ENCODE results near the gene SNAI3.

Gene SNAI3

DNA sequence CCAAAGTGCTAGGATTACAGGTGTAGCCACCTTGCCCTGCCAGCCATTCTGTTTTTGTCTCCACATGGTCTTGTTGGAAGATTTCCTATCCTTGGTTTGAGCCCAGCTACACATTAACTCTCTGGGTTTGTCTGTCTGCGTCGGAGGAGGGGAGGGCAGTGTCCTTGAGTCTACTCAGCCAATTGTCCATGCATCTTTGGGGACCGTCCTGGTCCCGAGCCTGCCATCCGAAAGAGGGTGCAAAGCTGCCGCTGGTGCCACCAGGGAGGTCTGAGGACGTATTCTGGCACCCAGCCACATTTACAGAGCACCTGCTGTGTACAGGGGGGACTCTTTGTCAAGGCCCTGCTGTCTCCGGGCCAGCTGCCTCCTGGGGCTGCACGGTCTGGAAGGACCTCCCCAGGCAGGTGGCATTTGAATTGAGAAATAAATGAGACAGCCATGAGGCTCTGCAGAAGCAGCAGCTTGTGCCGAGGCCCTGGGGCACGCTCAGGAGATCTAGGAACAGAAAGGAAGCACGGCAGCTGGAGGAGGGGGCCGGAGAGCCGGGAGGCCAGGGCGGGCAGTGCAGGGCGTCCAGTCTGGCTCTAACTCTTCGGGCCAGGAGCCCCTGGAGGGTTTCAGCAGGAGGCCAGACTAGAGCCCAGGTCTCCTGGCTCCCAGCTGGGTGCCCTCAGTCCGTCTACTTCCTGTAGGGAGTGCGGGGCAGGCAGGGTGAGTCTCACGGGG, 36.9 kb downstream of the SNAI3 start:
- no peak for DNase-seq

- no peak for DNase-seq
These were observed 38.9 kb downstream of the SNAI3 start for GRCh38 chr16:88647178-88648070.

DNA sequence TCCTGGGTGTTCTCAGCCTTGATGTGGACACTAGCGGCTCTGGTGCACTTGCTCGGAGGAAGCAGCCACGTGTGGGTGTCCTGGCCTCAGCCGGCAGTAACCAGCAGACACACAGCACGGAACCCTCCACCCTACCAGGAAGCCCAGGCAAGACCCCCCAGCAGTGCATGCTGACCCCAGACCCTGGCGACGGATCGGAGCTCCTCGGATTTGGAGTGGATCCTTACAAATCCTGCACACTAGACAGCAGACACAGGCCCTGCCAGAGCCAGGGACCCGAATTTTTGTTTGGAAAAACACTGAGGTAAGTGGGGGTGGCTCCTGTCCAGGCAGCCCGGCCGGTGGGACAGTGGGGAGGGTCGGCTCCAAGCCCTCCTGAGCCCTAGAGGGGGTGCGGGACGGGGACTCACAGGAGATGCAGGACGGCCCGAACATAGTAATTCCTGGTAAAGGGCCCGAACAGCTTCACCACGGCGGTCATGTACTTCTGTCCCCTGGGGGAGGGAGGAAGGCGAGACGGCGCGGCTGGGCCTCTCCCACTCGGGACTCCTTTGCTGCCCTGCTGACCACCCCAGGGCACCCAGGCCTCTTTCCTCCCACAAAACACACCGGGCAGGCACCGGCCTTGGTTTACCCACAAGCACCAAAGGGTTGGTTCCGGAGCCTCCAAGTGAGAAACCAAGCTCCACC, 39.8 kb downstream of the SNAI3 start:
- no peak for DNase-seq

- no peak for DNase-seq
These were observed 40.4 kb downstream of the SNAI3 start for GRCh38 chr16:88645941-88646340.

GRCh38 chr16:88645455-88645854, 40.9 kb downstream of the SNAI3 start:
- no peak for DNase-seq

DNA sequence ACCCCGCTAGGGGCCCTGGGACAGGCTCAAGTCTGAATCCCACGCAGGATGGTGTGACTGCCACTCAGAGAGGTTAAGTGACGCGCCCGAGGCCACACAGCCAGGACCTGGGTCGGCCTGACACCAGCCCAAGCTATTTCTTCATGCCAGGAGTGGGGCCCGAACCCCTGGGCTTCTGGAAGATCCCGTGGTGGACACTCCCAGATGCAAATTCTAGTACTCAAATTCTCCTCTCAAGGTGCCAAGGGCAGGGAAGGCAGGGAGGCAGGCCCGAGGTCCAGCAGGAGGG, 42.7 kb downstream of the SNAI3 start:
- DNase-seq: no peak

- DNase-seq: no peak
These were observed 43.2 kb downstream of the SNAI3 start for GRCh38 chr16:88642881-88643643.

- DNase-seq: no peak
These were observed 45.6 kb downstream of the SNAI3 start for GRCh38 chr16:88640498-88641247.

GRCh38 chr16:88640039-88640495, 46.2 kb downstream of the SNAI3 start:
- no peak for DNase-seq

DNA sequence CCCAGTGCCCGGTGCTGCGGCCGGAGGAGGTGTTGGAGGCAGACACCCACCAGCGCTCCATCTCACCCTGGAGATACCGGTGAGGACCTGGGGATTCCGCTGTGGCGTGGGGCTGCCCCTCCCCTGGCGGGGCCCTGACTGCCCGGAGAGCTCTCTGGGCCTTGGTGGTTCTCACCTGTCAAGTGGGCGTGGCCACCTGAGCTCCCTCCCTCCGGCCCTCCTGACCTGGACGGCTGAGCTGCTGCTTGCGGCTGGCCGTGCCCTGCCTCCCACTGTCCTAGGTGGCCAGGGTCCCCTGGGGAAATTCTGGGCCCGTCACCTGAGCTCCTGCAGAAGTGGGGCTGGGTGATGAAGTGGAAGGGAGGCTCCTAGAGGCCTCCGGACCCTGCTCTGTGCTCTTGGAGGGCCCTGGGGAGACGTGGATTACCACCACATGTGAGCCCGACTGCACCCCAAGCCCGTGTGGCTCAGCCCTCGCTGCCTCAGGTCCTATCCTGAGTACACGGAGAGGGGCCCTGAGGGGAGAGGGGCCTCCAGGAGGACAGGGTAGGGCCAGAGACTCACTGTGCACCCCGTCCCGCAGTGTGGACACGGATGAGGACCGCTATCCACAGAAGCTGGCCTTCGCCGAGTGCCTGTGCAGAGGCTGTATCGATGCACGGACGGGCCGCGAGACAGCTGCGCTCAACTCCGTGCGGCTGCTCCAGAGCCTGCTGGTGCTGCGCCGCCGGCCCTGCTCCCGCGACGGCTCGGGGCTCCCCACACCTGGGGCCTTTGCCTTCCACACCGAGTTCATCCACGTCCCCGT, 46.9 kb downstream of the SNAI3 start:
- no peak for DNase-seq

DNA sequence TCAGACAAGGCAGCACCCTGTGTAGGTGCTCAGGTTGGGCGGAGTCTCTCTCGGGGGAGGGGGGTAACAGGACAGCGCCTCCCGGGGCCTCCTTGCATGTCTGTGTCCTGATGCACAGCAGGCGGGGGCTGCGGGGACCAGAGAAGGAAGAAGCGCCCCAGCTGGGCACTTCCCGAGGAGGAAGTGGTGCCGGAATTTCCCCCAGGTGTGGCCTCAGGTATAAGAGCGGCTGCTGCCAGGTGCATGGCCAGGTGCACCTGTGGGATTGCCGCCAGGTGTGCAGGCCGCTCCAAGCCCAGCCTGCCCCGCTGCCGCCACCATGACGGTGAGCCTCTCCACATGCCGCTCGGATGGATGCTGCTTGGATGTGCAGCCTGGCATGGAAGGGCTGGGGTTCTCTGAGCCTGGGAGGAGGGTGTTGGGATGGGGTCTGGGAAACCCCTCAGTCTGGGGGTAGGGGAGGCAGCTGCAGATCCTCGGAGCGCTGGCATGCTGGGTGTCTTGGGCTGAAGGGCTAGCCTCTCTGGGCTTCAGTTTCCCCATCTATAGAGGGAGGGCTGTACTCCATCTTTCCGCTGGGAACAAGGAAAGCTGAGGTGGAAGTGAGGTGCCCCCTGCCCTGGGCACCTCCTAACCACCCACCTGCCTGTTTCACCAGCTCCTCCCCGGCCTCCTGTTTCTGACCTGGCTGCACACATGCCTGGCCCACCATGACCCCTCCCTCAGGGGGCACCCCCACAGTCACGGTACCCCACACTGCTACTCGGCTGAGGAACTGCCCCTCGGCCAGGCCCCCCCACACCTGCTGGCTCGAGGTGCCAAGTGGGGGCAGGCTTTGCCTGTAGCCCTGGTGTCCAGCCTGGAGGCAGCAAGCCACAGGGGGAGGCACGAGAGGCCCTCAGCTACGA, 47.7 kb downstream of the SNAI3 start, which contains the start of gene IL17C:
TSS of gene IL17C (plus strand) at position 250 of the 908 bp plus-strand sequence. CDS start at position 320, 70 bp downstream.
- no peak for DNase-seq

DNA sequence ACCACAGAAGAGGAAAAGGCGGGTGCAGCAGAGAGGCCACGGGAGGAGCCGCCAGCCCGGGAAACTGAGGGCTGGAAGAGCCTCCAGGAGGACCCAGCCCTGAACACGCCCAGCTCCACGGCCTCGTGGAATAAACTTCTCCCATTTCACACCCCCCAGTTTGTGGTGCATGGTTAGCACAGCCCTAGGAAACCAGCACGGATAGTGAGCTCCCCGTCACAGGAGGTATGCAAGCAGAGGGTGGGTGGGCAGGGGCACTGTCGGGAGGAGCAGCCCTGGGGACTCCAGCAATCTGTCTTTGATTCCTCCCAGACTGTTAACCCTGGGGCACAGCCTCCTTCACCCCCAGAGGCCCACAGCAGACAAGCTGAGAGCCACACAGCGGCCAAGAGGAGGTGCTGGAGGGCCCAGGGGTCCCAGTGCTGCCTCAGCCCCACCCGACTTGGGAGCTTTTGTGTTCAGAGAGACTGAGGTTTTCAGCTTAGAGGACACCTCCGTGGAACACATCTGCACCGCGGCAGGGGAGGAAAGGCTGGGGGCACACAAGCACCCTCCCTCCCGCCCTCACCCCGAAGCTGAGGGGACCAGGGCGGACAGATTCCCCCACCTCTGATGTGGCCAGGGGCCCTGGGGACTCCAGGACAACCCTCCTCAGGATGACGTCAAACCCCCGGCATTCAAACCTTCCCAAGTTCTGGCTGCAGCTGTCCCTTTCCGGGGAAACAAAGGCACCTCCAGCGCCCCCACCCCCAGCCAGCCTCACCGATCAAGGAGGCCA, 49.6 kb downstream of the SNAI3 start:
- DNase-seq: no peak

DNA sequence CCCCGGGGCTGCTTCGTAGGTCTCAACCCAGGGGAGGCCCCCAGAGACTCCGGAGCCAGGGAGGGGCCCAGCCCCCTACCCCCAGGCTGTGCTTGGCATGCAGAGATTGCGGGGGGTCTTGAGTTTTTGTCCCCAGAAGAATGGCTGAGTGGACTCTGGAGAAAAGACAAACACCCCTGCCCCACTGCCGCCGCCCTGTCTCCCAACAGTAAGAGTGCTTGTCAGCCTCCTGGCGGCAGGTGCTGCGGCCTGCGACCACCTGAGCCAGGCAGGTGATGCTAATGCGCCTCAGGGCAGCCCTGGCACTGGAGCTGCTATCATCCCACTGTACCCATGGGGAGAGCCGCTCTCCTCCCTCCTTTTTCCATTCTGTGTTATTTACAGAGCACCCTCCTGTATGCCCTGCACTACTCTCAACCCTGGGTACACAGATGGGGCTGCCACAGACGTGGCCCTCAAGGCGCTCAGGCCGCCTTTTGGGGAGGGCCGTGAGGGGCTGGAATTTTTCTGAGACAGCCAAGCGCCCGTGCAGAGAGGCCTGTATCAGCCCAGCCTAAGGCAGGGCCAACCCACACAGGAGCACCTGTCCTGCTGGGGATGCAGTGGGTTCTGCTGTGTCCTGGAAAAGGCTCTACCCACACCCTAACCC, 50.5 kb downstream of the SNAI3 start:
- DNase-seq: no peak

GRCh38 chr16:88634994-88635670, 51.2 kb downstream of the SNAI3 start:
- DNase-seq: no peak

DNA sequence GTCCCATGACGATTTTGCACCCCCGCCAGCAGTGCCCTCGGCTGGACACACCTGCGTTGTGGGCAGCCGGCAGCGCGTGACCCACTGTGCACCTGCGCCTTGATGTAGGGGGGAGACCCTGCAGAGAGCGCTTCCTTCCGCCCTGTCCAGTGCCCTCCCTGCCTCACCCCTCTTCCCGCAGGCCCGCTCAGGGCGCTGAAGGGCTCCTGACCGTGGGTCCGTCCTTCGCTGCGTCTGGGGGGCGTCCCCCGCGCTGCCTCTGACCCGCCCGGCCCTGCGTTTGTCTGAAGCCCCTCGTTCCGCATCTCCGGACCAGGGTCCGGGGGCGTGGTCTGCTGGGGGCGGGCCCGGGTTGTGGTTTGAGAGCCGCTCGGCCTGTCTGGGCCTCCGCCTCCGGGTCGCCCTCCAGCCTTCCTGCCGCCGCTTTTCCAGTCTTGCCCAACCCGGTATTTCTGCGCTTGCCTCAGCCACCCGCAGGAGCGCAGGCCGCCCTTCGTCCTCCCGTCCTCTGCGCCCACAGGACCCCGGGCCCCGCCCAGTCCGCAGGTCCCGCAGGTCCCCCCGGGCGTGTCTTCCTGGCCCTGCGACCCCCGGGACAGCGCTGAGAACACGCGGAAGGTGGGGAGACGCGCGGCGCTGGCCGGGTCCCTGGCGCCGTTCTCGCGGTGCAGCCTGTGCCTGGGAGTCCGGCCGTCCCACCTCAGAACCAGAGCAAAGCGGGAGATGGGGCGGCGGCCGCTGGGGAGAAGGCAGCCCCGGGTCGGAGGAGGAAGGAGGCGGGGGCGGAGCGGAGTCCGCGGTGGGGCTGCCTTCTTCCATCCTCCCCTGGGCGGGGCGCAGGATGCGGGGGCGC, 51.9 kb downstream of the SNAI3 start:
- no peak for DNase-seq

DNA sequence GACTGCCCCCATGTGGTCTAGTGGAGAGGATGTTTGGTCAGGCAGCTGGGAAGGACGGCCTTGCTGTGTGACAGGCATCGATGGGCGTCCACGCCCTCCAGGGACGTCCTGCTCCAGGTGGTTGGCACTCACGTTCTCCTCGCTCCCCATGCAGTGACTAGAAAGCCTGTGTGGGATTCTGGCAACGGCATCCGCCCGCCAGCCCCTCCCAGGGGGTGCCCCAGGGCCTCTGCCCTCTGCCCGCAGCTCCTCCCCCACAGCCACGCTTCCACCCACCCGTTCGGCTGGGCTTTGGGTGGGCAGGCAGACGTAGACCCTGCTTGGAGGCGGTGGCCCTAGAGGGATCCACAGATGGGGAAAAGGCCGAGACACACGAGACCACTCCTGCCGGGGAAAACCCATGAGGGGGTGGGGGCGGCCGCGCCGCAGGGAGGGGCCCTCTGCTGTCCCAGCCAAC, 52.6 kb downstream of the SNAI3 start:
- no peak for DNase-seq

DNA sequence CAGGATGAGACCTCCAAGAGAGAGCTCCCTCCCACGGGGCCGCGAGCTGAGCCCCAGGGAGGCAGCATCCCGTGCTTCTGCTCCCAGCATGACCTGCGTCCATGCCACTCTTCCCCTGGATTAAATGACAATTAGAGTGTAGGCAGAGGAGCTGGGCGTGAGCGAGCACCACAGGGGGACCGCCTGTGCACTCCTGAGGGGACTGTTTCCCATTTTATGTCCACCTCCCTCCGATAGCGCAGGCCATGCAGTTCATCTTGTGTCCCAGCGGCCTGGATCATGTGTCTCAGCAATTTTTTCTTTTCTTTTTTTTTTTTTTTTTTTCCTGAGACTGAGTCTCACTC, 53.7 kb downstream of the SNAI3 start:
- no peak for DNase-seq

Data from femur (tissue), 1 donor.